Activated CD4-positive, CD25-positive, alpha-beta regulatory T cell treated with anti-CD3 and anti-CD28 coated beads, Interleukin-2, amount 50 U/mL, for 72 hours (primary cell): Measurements from ENCODE around the gene MEST.
"Not testable (repeated sequence)": the region's sequence is repeated elsewhere in the genome, so short reads cannot be mapped to it uniquely, and the experiment has no call there.

ENCODE experiments used
- DNase-seq: peaks from one replicate; pipeline ENCODE4 v3.0.0; 2021

MEST gene, protein sequence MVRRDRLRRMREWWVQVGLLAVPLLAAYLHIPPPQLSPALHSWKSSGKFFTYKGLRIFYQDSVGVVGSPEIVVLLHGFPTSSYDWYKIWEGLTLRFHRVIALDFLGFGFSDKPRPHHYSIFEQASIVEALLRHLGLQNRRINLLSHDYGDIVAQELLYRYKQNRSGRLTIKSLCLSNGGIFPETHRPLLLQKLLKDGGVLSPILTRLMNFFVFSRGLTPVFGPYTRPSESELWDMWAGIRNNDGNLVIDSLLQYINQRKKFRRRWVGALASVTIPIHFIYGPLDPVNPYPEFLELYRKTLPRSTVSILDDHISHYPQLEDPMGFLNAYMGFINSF

DNA sequence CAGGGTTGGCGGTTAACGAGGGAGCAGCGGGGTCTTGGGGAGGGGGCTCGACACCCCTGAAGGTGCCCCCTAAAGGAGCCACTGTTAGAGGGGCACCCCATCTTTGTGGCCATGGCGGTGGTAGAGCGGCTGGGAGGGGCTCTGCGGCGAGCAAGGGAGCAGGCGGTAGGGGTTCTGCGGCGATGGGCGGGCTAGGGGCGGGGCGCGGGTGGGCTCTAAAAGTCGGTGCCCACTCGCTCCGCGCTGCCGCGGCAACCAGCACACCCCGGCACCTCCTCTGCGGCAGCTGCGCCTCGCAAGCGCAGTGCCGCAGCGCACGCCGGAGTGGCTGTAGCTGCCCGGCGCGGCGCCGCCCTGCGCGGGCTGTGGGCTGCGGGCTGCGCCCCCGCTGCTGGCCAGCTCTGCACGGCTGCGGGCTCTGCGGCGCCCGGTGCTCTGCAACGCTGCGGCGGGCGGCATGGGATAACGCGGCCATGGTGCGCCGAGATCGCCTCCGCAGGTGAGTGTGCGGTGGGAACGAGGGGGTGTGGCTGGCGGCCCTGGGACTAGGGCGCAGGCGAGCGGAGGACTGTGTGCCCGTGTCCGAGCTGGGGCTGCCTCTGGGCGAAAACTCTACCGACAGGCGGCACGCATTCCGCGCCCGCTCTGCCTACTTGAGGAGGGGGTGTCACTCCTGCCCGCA is at the start of gene MEST:
Gene MEST (plus strand): TSS at position 245 of the 682 bp plus-strand sequence. CDS start 229 bp downstream, at position 474.
- no peak for DNase-seq

DNA sequence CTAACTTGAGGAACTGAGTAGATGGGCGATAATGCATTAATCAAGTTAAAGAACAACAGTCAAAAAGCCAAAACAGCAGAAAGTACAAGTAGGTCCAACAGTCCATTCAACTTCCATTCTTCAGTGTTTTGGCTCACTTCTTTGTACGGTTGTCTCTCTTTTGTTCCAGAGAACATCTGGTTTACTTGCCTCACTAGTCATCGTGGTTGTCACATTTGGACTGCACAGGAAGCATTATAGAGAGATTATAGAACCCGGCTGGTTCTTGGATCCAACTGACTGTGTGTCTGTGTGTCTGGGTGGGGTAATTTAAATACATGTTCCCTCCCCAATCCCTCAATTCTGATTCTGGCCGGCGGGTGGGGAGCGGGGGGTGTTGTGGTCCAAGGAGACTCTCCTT is 49.3 kb upstream of the MEST start:
- no peak for DNase-seq

DNA sequence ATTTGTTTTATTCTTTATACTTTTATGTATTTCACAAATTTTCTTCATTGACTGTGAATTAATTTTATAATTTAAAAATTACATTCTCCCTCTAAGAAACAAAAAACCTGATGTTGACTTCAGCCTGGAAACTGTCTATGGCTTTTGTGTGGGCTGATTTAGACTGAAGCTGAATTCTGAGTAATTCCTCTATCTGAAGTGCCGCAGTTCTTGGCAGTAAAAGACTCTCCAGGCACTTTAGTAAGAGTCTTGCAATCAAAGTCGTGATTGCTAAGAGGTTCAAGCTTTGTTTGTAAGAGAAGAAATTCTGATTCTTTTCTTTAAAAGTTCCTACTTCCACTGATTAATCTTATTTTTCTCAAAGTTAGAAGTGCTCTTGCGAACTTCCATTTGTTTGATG is 47.7 kb upstream of the MEST start:
- DNase-seq, result no peak

DNA sequence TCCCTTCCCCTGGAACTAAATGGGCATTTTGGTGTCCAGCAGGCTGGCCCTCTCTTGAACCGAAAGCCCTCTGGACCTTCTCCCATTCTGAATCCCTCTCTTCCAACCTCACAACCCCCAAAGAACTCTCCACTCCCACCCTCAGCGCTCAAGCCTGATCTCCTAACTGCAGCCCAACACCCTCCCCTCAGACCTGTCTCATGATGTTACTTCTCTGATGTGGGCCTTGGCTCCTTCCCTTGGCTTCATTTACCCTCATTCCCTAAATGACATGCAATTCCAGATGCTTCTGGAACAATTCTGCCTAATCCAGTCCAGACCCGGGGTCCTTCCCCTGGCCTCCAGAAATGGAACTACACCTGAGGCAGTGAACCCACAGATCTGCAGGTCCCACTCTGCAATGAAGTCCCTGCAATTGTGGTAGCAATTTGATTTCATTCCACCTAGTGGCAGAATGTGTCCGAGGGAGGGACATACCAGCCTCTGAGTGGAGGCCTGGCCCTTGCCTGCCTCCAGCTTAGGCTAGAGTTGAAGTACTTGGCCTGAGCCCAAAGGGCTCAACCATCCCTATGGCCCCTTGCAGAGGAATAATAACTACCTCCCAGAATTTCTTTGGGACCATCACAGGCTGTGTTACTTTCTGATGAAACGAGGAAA is 47.0 kb upstream of the MEST start:
- no peak for DNase-seq

DNA sequence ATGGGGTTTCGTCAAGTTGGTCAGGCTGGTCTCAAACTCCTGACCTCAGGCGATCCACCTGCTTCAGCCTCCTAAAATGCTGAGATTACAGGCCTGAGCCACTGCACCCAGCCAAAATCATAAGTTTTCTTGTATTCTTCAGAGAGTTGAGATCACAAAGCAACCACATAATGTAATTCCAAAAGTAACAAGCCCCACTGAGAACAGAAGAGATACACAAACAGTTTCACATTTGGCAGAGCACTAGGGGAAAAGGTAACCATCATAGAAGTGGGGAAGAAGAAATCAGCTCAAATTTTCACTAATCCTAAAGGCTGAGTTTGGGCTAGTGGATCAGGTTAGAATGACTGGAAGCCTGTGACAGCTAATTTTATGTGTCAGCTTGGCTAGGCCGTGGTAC is 45.6 kb upstream of the MEST start:
- DNase-seq, result no peak

DNA sequence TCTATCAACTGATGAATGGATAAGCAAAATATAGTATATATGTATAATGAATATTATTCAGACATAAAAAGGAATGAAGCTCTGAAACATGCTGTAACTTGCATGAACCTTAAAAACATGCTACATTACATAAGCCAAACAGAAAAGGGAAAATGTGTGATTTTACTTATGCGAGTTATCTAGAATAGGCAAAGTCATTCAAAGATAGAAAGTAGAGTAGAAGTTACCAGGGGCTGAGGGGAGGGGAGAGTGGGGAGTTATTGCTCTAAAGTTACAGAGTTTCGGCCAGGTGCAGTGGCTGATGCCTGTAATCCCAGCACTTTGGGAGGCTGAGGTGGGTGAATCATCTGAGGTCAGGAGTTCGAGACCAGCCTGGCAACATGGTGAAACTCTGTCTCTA is 40.5 kb upstream of the MEST start:
- DNase-seq, result not testable (repeated sequence)

DNA sequence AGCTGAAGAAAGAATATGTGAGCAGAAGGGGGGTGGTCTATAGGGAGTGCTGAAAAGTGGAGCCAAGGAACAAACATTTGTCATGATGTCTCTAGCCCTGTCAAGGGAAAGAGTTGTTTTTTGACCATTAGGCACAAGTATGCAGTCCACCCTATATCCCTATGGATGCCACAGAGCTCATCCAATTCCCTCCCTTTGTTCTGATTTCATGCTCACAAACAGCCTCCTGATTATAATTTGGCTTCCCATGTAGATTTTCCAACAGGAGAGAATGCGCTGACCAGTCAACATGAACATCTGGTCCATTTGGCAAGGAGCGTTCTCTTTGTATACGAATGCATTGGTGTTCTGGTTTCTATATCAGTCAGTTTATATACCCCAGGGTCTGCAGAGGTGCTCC is 38.9 kb upstream of the MEST start:
- no peak for DNase-seq

DNA sequence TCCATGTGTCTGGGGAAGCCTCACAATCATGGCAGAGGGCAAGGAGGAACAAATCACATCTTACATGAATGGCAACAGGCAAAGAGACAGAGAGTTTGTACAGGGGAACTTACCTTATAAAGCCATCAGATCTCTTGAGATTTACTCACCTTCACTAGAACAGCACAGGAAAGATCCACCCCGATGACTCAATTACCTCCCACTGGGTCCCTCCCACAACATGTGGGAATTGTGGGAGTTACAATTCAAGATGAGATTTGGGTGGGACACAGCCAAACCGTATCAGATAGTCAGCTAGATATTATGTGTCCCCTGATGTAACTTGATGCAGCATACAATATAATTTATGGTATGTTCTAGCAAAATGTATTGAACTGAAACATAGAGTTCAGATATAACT is 36.9 kb upstream of the MEST start:
- no peak for DNase-seq

DNA sequence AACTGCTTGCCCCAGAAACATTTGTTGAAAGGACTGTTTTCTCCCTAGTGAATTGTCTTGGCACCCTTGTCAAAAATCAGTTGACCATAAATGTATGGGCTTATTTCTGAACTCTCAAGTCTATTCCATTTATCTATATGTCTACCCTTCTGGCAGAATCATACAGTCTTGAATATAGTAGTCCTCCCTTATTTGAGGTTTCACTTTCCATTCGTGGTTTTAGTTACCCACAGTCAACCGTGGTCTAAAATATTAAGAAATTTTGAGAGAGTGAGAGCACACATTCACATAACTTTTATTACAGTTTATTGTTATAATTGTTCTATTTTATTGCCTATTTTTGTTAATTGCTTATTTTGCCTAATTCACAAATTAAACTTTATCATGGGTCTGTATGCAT is 33.6 kb upstream of the MEST start:
- no peak for DNase-seq

DNA sequence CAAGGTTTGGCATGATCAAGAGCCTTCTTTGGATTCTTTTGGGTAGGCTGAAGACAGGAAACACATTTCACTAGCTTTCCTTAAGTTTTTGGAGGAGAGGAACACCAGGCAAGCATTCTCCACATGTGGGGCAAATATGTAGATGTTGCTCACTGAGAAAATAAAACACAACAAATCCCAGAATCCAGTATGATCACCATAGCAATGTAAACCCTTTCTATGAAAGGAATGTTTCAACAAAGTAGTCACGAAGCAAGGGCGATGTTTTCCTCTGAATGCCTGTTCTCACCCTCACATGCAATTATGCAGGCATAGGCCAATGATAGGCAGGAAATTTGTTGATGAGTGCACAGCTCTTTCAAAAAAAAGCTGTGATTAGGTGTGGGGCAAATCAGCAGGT is 30.6 kb upstream of the MEST start:
- no peak for DNase-seq

DNA sequence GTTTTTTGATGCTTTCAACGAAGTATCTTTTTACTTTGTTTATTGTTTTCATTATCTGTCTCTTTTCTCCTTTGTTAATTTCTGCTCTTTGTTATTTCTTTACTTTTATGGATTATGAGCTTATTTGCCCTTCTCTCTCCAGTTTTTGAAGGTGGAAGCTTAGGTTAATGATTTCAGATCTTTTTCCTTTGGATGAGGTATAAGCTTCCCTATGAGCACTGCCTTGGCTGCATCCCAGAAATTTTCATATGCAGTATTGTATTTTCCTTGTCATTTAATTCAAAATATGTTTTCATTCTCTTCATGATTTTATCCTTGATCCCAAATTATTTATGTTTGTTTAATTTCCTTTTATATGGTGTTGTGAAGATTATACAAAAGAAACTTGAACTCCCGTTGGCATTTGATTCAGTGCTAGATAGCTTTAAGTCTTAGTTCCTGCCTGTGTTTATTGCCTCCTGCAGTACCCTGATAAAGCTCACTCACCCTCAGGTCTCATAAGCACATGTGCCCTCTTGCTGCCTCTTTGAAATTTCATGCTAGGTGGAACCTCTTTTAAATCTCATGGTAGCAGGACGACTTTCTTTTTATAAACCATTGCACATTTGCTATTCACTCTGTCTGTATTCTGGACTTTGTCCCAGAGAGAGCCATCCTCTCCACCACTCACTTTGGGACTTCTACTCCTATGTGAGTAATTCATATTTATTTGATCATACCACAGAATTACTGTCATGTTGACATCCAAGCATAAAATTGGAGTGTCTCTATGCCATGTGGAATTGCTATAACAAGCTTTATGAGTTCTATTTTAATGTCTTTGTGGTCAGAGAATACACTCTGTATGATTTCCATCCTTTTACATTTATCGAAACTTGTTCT is 28.1 kb upstream of the MEST start:
- DNase-seq, result no peak

DNA sequence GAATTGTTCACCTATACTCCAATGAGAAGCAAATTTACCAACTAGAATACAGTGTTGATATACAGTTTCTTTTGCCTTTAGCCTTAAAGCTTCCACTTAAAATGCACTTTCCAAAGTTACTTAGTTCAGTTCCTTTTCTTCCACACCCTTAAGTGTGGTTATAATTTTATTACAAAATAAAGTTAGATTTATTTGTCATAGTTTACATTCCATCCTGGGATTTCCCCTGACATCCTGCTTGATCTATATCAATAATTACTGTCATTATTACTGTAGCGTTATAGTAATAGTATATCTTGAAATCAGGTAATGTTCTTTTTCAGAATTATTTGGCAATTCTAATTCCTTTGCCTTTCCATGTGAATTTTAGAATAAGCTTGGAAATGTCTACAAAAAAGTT is 23.3 kb upstream of the MEST start:
- no peak for DNase-seq

DNA sequence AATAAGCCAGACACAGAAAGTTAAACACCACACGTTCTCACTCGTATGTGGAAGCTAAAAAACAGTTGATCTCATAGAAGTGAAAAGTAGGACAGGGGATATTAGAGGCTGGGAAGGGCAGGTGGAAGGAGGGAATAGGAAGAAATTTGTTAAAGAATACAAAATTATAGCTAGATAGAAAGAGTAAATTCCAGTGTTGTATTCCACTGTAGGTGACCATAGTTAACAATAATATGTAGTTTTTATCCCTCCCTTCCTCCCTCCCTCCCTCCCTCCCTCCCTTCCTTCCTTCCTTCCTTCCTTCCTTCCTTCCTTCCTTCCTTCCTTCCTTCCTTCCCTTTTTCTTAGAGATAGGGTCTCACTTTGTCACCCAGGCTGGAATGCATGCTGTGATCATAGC is 19.9 kb upstream of the MEST start:
- DNase-seq, result no peak

DNA sequence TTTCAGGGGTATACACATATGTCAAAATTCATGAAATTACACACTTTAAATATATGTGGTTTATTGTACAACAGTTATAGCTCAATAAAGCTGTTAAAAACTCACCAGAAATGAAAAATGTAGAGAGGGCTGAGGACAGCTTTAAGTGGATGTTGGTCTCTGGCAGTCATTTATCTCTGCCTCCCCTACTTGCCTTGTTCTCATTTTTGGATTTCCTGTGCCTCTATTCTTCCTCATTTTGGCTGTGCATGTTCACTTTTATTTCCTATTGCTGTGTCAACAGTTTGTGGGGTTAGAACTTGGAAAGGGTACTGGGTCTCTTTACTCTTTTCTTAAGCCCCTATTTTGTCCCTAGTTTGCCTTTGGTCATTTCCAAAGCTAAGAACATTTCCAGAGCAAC is 18.6 kb upstream of the MEST start:
- DNase-seq, result no peak

DNA sequence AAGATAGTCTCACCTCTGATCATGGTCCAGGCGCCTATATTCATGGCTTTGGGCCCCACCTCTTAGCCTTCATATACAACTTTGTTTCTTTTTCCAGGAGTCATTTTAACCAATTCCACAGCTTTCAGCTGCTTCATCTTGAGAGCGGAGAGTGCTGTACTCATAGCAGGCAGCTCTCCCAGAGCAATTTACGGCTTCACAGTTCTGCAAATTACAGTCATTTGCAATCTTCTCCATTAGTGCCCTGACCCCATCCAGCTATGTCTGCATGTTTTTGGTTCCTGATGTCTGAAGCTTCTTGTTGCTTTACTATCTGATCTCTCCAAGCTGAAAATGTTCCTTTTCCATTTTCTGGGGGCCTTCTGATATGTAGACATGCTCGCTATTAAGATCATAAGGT is 18.0 kb upstream of the MEST start:
- no peak for DNase-seq

DNA sequence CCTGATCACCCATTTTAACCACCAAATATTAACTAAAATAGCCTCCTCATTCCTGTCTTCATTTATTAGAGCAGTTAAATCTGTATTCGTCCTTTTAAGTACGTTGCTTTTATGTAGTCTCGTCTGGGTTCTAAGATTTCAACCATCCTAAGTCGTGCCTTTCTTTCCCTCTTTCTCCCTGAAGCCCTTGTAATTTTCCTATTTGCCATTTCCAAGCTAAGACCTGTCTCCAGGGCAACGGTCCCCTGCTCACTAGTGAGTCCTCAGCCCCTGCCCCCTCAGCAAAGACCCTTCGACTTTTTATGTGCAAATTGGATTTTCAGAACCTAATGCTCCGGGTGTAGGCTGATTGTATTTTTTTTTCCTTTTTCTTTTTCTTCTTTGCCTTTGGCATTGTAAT is 16.1 kb upstream of the MEST start:
- no peak for DNase-seq

DNA sequence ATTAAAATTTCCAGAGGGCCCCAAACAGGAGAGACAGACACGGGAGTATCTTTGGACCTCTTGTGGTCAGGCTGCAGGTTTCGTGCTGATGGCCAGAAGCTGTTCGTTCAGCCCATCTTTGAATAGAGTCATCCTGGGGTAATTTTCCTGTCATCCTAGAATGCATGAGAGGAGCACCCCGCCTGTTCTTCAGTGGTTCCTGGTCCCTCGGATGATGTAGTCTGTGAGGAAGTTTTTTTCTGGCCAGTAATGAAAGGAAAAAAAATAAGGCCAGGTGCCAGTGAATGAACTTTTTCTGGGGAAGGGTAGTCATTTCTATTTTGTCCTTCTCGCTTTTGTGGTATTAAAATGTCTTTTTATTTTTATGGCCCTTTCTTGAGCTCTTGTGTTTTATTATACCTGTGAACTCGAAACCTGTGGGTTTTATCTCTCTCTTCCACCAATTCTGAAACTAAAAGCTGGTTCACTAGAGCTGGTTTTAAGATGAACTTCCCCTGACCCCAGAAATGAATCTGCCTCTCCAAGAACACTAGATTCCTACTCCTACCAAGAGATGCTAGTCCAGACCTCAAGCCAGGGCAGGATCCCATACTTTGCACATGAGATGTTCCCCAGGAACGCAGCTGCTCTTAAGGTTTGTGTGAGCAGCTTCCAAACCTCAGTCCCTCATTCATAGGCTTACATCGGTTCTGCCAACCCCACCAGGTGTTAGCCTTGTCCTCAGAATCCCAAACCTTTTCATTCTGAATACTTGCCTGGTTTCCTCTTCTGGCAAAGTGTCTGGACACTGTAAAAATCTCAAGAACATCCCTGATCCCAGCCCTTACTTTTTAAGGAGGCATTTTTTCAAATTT is 15.4 kb upstream of the MEST start:
- no peak for DNase-seq

DNA sequence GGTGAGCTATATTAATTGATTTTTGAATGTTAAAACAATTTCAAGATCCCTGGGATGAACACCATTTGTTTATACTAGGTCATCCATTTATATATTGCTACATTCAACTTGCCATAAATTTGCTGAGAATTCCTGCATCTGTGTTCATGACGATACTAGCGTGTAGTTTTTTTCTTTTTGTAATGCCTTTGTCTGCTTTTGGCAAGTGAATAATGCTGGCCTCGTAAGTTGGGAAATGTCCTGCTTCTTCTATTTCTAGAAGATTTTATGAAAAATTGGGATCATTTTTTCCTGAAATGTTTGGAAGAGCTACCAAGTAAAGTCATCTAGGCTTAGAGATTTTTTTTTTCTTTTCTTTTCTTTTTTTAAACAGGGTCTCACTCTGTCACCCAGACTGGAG is 12.9 kb upstream of the MEST start:
- no peak for DNase-seq

DNA sequence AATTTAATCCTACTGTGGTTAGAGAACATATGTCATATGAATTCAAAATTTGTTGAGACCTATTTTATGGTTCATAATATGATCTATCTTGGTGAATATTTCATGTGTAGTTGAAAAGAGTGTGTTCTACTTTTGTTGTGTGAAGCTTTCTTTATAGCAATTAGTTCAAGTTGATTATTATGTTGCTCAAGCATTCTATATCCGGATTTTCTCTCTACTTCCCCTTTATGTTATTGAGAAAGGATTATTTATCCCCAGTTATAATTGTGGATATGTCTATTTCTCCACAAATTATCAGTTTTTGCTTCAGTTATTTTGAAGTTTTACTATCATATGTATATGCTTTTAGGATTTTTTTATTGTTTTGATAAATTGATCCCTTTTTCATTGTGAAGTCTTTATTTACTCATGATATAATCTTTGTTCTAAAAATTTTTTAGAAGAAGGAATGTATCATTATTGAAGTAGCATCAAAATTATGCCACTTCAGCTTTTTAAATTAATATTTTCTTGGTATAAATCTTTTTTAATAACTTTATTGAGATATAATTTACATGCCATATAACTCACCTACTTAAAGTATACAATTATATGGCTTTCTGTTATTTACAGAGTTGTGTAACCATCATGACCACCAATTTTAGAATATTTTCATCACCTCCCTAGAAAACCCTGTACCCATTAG is 12.0 kb upstream of the MEST start:
- DNase-seq, result no peak

DNA sequence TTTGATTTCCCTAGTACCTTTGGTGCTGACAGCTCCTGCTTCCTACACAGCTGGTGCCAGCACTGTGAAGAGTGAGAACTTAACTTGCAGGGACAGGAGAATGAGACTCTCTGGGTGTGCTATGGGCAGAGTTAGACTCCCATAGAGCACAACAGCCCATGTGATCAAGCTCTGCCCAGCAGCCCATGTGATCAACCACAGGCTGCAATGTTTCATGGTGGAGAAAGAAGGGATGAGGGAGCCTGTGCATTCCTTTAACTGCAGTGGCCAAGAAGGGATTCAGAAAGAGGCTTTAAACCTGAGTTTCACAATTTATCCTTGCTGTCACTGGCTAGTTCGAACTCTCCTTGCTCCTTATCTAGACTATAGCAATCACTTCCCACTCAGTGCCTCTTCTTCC is 10.0 kb upstream of the MEST start:
- no peak for DNase-seq

DNA sequence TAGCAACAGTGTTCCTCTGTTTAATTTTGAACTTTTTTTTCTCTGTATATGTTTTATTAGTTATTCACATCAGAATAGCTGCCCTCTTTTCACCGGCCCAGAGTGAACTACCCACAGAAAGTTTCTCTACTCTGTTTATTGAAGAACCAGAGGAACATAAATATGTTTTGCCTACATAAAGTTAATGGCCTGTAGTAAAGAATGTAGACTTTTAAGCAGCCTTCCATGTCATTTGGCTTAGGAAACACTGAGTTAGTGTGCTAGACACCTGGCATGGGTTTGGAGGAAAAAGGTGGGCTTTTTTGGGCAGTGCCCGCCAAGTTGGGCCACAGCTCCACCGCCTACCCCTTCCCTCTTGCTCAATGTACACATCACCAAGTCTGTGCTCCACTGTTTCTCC is 8.9 kb upstream of the MEST start:
- no peak for DNase-seq

DNA sequence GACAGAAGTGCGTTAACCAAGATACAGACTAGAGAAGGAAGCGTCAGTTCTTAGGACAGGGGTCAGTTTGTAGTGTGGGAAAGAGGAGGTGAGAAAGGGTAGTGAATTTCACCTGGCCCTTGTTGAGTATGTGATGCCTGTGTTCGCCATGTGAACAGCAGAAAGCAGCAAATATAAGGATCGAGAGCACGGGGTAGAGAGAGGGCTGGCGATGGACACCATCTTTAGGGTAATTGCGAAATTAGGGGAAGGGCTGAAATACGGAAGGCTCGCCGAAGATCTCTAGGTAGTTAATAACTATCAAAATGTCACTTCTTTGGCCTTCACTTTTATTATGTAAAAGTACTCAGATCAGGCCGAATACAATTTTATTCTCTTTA is 6.2 kb upstream of the MEST start:
- no peak for DNase-seq
